ENCODE data around the gene EIF5B. TPM values are rescaled to one million over a fixed set of nuclear protein-coding genes. Genes with fewer than 3 reads are reported as not detected.

Gene EIF5B
- total and polyA plus RNA-seq, 2 experiments from 2014 or later, result 34.2 to 108 TPM

DNA sequence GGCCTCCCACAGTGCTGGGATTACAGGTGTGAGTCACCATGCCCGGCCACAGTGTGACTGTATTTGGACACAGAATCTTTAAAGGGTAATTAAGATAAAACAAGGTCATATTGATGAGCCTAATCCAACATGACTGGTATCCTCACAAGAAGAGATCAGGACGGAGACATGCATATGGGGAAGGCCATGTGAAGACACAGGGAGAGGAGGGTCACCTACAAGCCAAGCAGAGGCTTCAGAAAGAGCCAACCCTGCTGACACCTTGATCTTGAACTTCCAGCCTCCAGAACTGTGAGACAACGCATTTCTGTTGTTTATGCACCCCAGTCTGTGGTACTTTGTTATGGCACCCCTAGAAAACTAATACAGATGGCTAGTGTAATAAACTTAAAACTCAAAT is 80.2 kb downstream of the EIF5B start:
- H3K4me3 Mint-ChIP-seq, result no peak overlapping the region
- Histone ChIP-seq H2AFZ (no peak overlapping the region), H3K79me2 (replicated peaks; ENCODE audit: insufficient read depth) (no peaks in the 10 kb centered on the region), H3K27ac (ENCODE audit: low read depth) (no peak overlapping the region), H3K4me1 (ENCODE audit: insufficient read depth) (no peaks in the 10 kb centered on the region), H3K36me3 (ENCODE audit: insufficient read depth) (peaks cover 37% of the 10 kb centered on the region), H4K20me1 (replicated peaks; ENCODE audit: insufficient read depth) (no peaks in the 10 kb centered on the region), H3K4me3 (no peak overlapping the region), H3F3A (replicated peaks; ENCODE audit: low read depth) (no peaks in the 10 kb centered on the region), H3K4me2 (no peak overlapping the region), H3K27me3 (ENCODE audit: insufficient read depth) (no peaks in the 10 kb centered on the region), H3K9me2 (ENCODE audit: insufficient read depth) (no peaks in the 10 kb centered on the region)
- no peak for TF ChIP-seq JUNB (IDR thresholded peaks at IDR 0.05; ENCODE audit: unreplicated experiment)
- TF ChIP-seq CREB1 (CRISPR knock-in tag; IDR thresholded peaks at IDR 0.05; ENCODE audit: low read depth), result no peak
- TF ChIP-seq CTCF (conservative IDR thresholded peaks at IDR 0.05; ENCODE audit: low read depth in 2 of 2), result no peak
- H3K27ac Mint-ChIP-seq, result no peak overlapping the region
- peaks cover 2% of the 10 kb centered on the region for H3K27me3 Mint-ChIP-seq (ENCODE audit: insufficient read depth, low read depth, poor library complexity)
- peaks cover 86% of the 10 kb centered on the region for H3K36me3 Mint-ChIP-seq (ENCODE audit: low read depth)
- ATAC-seq, result no peak
- no peaks in the 10 kb centered on the region for H3K4me1 Mint-ChIP-seq
- H3K9me3 Mint-ChIP-seq, result no peaks in the 10 kb centered on the region
- DNase-seq (ENCODE audit: low spot score), result no peak

DNA sequence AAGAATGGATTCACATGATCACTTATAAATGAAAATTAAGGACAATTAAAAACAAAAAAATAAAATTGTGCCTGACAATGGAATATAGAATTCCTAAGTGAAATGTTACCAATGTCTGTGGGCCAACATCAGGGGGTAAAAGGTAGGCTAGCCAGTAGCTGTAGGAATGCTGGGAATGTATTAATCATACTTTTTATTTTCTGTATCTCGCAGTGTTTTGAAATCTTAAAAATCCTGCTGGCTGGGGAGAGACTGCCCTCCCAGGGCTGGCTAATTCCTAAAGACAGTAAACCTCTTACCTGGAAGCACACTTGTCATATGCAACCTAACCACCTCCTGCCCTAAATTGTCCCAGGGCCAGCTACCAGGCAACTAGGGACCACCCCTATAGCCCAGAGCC is 82.8 kb downstream of the EIF5B start:
- Mint-ChIP-seq H3K36me3 (ENCODE audit: low read depth) (peaks cover 77% of the 10 kb centered on the region), H3K27me3 (ENCODE audit: insufficient read depth, low read depth, poor library complexity) (peaks cover 2% of the 10 kb centered on the region), H3K9me3 (no peaks in the 10 kb centered on the region), H3K4me3 (no peak overlapping the region), H3K4me1 (no peaks in the 10 kb centered on the region), H3K27ac (peak overlapping the region; percentile 38)
- no peak overlapping the region for H3K4me2 ChIP-seq
- H3K4me3 ChIP-seq, result no peak overlapping the region
- no peak overlapping the region for H2AFZ ChIP-seq
- DNase-seq (ENCODE audit: low spot score), result no peak
- no peaks in the 10 kb centered on the region for H3F3A ChIP-seq (replicated peaks; ENCODE audit: low read depth)
- H3K4me1 ChIP-seq (ENCODE audit: insufficient read depth), result no peaks in the 10 kb centered on the region
- H3K36me3 ChIP-seq (ENCODE audit: insufficient read depth), result peaks cover 28% of the 10 kb centered on the region
- no peaks in the 10 kb centered on the region for H3K9me2 ChIP-seq (ENCODE audit: insufficient read depth)
- H3K27ac ChIP-seq (ENCODE audit: low read depth), result no peak overlapping the region
- no peaks in the 10 kb centered on the region for H3K79me2 ChIP-seq (replicated peaks; ENCODE audit: insufficient read depth)
- no peak for ATAC-seq
- 0 out of 2 replicates have a peak, but pooled peaks cover 2% of the 10 kb centered on the region for H4K20me1 ChIP-seq (replicated peaks; ENCODE audit: insufficient read depth)
- no peaks in the 10 kb centered on the region for H3K27me3 ChIP-seq (ENCODE audit: insufficient read depth)
- TF ChIP-seq ZNF462 (CRISPR knock-in tag; IDR thresholded peaks at IDR 0.05) (no peak), ZNF331 (CRISPR knock-in tag; IDR thresholded peaks at IDR 0.05; ENCODE audit: low read depth) (no peak), EZH2 (IDR thresholded peaks at IDR 0.05; ENCODE audit: low read depth, unreplicated experiment) (no peak), CTCF (conservative IDR thresholded peaks at IDR 0.05; ENCODE audit: low read depth in 2 of 2) (no peak), CREB1 (CRISPR knock-in tag; IDR thresholded peaks at IDR 0.05; ENCODE audit: low read depth) (no peak)
- TF ChIP-seq, protein P1, sequence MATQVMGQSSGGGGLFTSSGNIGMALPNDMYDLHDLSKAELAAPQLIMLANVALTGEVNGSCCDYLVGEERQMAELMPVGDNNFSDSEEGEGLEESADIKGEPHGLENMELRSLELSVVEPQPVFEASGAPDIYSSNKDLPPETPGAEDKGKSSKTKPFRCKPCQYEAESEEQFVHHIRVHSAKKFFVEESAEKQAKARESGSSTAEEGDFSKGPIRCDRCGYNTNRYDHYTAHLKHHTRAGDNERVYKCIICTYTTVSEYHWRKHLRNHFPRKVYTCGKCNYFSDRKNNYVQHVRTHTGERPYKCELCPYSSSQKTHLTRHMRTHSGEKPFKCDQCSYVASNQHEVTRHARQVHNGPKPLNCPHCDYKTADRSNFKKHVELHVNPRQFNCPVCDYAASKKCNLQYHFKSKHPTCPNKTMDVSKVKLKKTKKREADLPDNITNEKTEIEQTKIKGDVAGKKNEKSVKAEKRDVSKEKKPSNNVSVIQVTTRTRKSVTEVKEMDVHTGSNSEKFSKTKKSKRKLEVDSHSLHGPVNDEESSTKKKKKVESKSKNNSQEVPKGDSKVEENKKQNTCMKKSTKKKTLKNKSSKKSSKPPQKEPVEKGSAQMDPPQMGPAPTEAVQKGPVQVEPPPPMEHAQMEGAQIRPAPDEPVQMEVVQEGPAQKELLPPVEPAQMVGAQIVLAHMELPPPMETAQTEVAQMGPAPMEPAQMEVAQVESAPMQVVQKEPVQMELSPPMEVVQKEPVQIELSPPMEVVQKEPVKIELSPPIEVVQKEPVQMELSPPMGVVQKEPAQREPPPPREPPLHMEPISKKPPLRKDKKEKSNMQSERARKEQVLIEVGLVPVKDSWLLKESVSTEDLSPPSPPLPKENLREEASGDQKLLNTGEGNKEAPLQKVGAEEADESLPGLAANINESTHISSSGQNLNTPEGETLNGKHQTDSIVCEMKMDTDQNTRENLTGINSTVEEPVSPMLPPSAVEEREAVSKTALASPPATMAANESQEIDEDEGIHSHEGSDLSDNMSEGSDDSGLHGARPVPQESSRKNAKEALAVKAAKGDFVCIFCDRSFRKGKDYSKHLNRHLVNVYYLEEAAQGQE (IDR thresholded peaks at IDR 0.05; ENCODE audit: unreplicated experiment), result no peak
